Activated T-helper 1 cell treated with anti-CD3 and anti-CD28 coated beads, Interleukin-12 subunit alpha, Interleukin-12 subunit beta, Interleukin-2, Interleukin-4 antibody, amounts not matched to agents 30 ng/mL and 10 ng/mL and 1 ng/mL, durations not matched to agents 14 hours and 24 hours and 36 hours (primary cell): ENCODE results near the gene PRDX5. TPM values are rescaled to one million over a fixed set of nuclear protein-coding genes. Genes with fewer than 3 reads are reported as not detected.
A peak's percentile ranks its signal among the peaks of the same experiment; 100 is the strongest.
"Not testable (repeated sequence)": the region's sequence is repeated elsewhere in the genome, so short reads cannot be mapped to it uniquely, and the experiment has no call there.

Experiments used
- DNase-seq: peaks from one replicate; pipeline ENCODE4 v3.0.0; 2021; ENCODE audit warnings: low spot score
- H3K27ac Mint-ChIP-seq: one replicate; pipeline ENCODE4 v1.8.0; 2021; ENCODE audit warnings: mild to moderate bottlenecking, mixed read lengths
- H3K27me3 Mint-ChIP-seq: one replicate; pipeline ENCODE4 v1.8.0; 2022; ENCODE audit warnings: mild to moderate bottlenecking, moderate library complexity, mixed read lengths; ENCODE audit not compliant: insufficient read depth
- H3K36me3 Mint-ChIP-seq: one replicate; pipeline ENCODE4 v1.8.0; 2021; ENCODE audit warnings: low read depth, mixed read lengths
- H3K4me1 Mint-ChIP-seq: one replicate; pipeline ENCODE4 v1.8.0; 2021; ENCODE audit warnings: low read depth, mixed read lengths
- H3K4me3 Mint-ChIP-seq: one replicate; pipeline ENCODE4 v1.8.0; 2021; ENCODE audit warnings: mild to moderate bottlenecking, moderate library complexity, mixed read lengths
- H3K9me3 Mint-ChIP-seq: one replicate; pipeline ENCODE4 v1.8.0; 2021; ENCODE audit warnings: mixed read lengths
- intact Hi-C: fragments of 100-400 bp; cut with micrococcal nuclease; formaldehyde crosslinking; loops from one replicate; pipeline ENCODE4 v1.15.1; 2024
- total RNA-seq: library from RNA; stranded (reverse); gene quantifications from 2 replicates; pipeline ENCODE4 v1.2.3, GENCODE V29; 2022

PRDX5 gene
- total RNA-seq, 1 donor from 2014 or later = 100 TPM

DNA sequence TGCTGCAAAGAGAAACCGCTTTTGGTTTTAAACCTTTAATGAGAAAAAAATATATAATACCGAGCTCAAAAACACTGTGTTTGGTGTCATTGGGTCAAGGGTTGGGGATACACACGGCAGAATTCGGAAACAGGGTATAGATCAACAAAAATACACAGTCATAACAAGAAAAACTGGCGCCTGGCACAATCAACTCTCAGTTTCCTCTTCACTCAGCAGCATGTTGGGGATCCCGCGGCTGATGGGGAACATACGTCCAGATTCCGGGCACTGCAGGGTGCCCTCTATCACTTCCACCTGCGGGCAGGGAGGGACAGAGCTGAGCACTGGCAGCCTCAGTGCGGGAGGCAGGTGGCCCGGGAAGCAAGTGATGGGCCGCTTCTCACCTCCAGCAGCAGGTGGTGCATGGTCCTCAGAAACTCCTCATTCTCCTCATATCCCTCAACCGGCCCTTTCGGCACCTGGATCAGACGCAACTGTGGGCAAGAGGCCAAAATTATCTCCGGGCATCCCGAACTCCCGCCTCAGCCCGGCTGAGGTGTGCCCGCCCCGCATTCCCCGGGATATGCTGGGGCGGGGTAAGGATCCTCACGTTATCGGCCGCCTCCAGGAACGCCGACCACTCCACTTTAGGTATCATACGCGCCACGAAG, 1.1 kb upstream of the PRDX5 start:
- peaks cover 31% of the 10 kb centered on the region for H3K36me3 Mint-ChIP-seq
- peak overlapping the region; percentile 94 for H3K4me3 Mint-ChIP-seq
- H3K9me3 Mint-ChIP-seq = no peaks in the 10 kb centered on the region
- intact Hi-C loops = loop anchor here (1.0 to 5.0 kb wide), 7 partner anchors 11 to 462 kb away; partner anchors contain the start of genes ESRRA, FKBP2, OTUB1 and RPS6KA4
- no peak for DNase-seq
- peaks cover 34% of the 10 kb centered on the region for H3K4me1 Mint-ChIP-seq
- peak overlapping the region; percentile 100 for H3K27ac Mint-ChIP-seq
- H3K27me3 Mint-ChIP-seq = no peaks in the 10 kb centered on the region

DNA sequence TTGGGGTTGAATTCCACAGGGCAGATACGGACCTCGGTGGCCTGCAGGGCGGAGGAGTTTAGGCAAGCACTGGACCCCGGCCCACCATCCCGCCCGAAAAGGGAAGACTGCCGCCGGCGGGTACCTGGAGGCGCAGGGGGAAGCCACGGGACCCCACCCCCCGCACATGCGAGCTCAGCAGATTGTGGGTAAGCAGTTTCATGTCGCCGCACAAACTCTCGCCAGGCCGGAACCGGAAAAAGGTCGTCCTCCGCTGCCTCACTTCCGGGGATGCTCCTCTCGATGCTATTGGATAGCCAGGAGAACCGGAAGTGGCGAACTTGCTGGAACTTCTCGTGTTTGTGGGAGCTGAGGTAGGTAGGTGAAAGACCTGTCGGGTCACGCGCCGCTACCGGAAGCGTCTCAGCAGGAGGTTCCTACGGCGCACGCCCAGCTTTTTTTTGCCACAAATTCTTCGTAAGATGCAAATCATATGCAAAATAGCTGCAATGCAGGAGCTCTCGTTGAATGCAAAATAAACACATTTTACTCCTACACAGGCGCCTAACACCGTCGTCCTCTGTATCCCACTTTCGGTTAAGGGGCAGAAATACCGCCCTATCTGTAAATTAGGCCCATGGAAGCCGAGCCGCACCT, 478 bp upstream of the PRDX5 start, which contains the start of gene TRMT112:
TSS of gene TRMT112 (minus strand) at position 235 of the 636 bp plus-strand sequence. CDS start at position 202, 33 bp downstream.
- peaks cover 31% of the 10 kb centered on the region for H3K36me3 Mint-ChIP-seq

GRCh38 chr11:64318766-64319761, 1.1 kb downstream of the PRDX5 start:
- H3K27me3 Mint-ChIP-seq = no peaks in the 10 kb centered on the region
- peak overlapping the region; percentile 100 for H3K27ac Mint-ChIP-seq
- peak overlapping the region; percentile 94 for H3K4me3 Mint-ChIP-seq
- no peak for DNase-seq
- intact Hi-C loops = loop anchor here (1.0 to 5.0 kb wide), 4 partner anchors 12 to 332 kb away; partner anchors contain the start of genes CCDC88B, GPR137 and OTUB1
- no peaks in the 10 kb centered on the region for H3K9me3 Mint-ChIP-seq
- peaks cover 34% of the 10 kb centered on the region for H3K4me1 Mint-ChIP-seq
- H3K36me3 Mint-ChIP-seq = peaks cover 27% of the 10 kb centered on the region

More for the DNA sequence above, 478 bp upstream of the PRDX5 start, which contains the start of gene TRMT112:
- Mint-ChIP-seq H3K27me3 (no peaks in the 10 kb centered on the region), H3K9me3 (no peaks in the 10 kb centered on the region), H3K27ac (peak within 1 kb of the TSS; percentile 100), H3K4me3 (peak within 1 kb of the TSS; percentile 94), H3K4me1 (peaks cover 34% of the 10 kb centered on the region)
- intact Hi-C loops = loop anchor here (1.0 to 5.0 kb wide), 7 partner anchors 12 to 461 kb away; partner anchors contain the start of genes ESRRA, FKBP2, OTUB1 and RPS6KA4
- DNase-seq = peak; percentile 97

- no peak for DNase-seq
- Mint-ChIP-seq H3K4me1 (peaks cover 34% of the 10 kb centered on the region), H3K27me3 (no peaks in the 10 kb centered on the region), H3K9me3 (no peaks in the 10 kb centered on the region), H3K4me3 (peak overlapping the region; percentile 54), H3K36me3 (peaks cover 22% of the 10 kb centered on the region), H3K27ac (no peak overlapping the region)
- intact Hi-C loops = no loop called here
These were observed 2.6 kb downstream of the PRDX5 start for GRCh38 chr11:64320556-64320955.

DNA sequence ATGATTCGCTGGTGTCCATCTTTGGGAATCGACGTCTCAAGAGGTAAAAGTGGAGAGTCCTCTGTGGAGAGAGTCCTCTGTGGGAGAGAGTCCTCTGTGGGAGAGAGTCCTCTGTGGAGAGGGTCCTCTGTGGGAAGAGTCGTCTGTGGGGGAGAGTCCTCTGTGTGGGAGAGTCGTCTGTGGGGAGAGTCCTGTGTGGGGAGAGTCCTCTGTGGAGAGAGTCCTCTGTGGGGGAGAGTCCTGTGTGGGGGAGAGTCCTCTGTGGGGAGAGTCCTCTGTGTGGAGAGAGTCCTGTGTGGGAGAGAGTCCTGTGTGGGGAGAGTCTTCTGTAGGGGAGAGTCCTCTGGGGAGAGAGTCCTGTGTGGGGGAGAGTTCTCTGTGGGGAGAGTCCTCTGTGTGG, 3.1 kb downstream of the PRDX5 start:
- Mint-ChIP-seq H3K4me1 (peaks cover 34% of the 10 kb centered on the region), H3K27me3 (no peaks in the 10 kb centered on the region), H3K9me3 (no peaks in the 10 kb centered on the region), H3K36me3 (peaks cover 22% of the 10 kb centered on the region), H3K4me3 (peak overlapping the region; percentile 39), H3K27ac (peak overlapping the region; percentile 61)
- DNase-seq = no peak
- intact Hi-C loops = no loop called here

DNA sequence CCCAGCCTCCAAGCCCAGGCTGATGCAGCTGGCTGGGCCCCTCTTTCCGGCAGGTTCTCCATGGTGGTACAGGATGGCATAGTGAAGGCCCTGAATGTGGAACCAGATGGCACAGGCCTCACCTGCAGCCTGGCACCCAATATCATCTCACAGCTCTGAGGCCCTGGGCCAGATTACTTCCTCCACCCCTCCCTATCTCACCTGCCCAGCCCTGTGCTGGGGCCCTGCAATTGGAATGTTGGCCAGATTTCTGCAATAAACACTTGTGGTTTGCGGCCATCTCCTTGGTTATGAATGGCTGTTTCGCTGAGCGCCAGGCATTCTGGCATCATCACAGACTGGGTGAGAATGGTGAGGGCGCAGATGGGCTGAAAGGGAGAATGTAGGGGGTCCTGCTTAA, 3.6 kb downstream of the PRDX5 start:
- H3K27me3 Mint-ChIP-seq = no peaks in the 10 kb centered on the region
- H3K4me3 Mint-ChIP-seq = no peak overlapping the region
- intact Hi-C loops = no loop called here
- H3K36me3 Mint-ChIP-seq = peaks cover 20% of the 10 kb centered on the region
- H3K9me3 Mint-ChIP-seq = no peaks in the 10 kb centered on the region
- H3K27ac Mint-ChIP-seq = no peak overlapping the region
- peaks cover 30% of the 10 kb centered on the region for H3K4me1 Mint-ChIP-seq
- no peak for DNase-seq

- Mint-ChIP-seq H3K4me3 (no peak overlapping the region), H3K9me3 (no peaks in the 10 kb centered on the region), H3K36me3 (peaks cover 10% of the 10 kb centered on the region), H3K27ac (no peak overlapping the region), H3K27me3 (no peaks in the 10 kb centered on the region), H3K4me1 (peaks cover 22% of the 10 kb centered on the region)
- intact Hi-C loops = no loop called here
- no peak for DNase-seq
These were observed 5.0 kb downstream of the PRDX5 start for GRCh38 chr11:64322925-64323260.

DNA sequence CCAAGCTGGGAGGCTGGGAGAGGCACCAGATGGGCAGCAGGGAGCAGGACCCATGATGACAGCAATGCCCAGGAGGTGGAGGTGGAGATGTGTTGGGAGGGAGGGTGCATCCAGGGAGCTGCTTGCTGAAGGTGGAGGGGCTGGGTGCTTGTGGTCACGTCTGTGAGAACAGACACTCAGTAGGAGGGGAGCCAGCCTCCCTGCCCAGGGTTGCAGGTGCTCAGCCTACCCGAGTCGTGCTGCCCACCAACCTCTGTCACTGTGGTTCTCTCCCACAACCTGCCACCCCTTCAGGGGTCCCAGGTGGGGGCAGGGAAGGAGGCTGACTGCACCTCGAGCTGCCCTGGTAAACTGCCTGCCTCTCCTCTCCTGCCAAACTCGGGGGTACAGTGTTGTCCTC, 5.5 kb downstream of the PRDX5 start:
- Mint-ChIP-seq H3K27me3 (no peaks in the 10 kb centered on the region), H3K9me3 (no peaks in the 10 kb centered on the region), H3K36me3 (peaks cover 10% of the 10 kb centered on the region), H3K4me1 (peaks cover 22% of the 10 kb centered on the region), H3K4me3 (no peak overlapping the region), H3K27ac (no peak overlapping the region)
- intact Hi-C loops = no loop called here
- DNase-seq = no peak

DNA sequence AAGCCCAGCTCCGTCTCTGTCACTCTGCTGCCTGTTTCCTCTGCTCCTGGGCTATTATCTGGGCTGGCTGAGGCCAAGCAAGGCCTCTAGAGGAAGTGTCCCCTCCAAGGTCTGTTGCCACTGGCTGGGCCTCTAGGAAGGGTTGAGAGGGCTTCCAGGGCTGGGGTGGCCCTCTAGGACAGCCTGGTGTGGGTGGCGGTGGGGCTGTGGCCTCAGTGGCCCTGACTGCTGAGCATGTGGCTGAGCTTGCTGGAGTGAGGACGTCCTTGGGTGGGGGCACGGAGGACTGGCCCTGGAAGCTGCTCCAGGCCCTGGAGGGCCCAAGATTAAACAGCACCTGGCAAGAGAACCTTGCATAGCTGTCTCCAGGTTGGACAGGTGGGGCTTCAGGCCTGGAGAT, 6.1 kb downstream of the PRDX5 start:
- H3K4me3 Mint-ChIP-seq, intact Hi-C loops, H3K27ac Mint-ChIP-seq, H3K27me3 Mint-ChIP-seq, DNase-seq, H3K9me3 Mint-ChIP-seq: not testable (repeated sequence)
- H3K4me1 Mint-ChIP-seq = peaks cover 20% of the 10 kb centered on the region
- peaks cover 10% of the 10 kb centered on the region for H3K36me3 Mint-ChIP-seq

- H3K4me3 Mint-ChIP-seq = no peak overlapping the region
- no peak overlapping the region for H3K27ac Mint-ChIP-seq
- H3K4me1 Mint-ChIP-seq = peaks cover 11% of the 10 kb centered on the region
- no peaks in the 10 kb centered on the region for H3K27me3 Mint-ChIP-seq
- intact Hi-C loops = no loop called here
- peaks cover 10% of the 10 kb centered on the region for H3K36me3 Mint-ChIP-seq
- no peaks in the 10 kb centered on the region for H3K9me3 Mint-ChIP-seq
- no peak for DNase-seq
These were observed 7.0 kb downstream of the PRDX5 start for GRCh38 chr11:64324692-64325469.

- intact Hi-C loops = no loop called here
- Mint-ChIP-seq H3K4me3 (no peak overlapping the region), H3K9me3 (no peaks in the 10 kb centered on the region), H3K4me1 (peaks cover 7% of the 10 kb centered on the region), H3K36me3 (no peaks in the 10 kb centered on the region), H3K27ac (no peak overlapping the region), H3K27me3 (no peaks in the 10 kb centered on the region)
- DNase-seq = no peak
These were observed 9.5 kb downstream of the PRDX5 start for GRCh38 chr11:64327375-64327774.

DNA sequence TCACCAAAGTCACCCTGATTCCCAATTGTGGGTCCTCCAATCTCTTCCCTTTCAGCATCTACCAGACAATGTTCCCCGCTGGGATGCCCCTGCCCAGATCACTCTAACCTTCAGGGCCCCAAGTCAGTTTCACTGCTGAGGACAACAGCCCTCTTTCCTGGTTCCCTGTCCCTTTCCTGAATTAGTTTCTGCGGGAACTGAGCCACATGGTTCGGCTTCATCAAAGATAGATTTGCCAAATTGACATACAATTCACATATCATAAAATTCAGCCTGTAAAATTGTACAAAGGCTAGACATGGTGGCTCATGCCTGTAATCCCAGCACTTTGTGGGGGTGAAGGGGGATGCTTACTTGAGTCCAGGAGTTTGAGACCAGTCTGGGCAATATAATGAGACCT, 10.1 kb downstream of the PRDX5 start:
- H3K27ac Mint-ChIP-seq = no peak overlapping the region
- no peak for DNase-seq
- H3K36me3 Mint-ChIP-seq = no peaks in the 10 kb centered on the region
- H3K27me3 Mint-ChIP-seq = no peaks in the 10 kb centered on the region
- no peak overlapping the region for H3K4me3 Mint-ChIP-seq
- peaks cover 7% of the 10 kb centered on the region for H3K4me1 Mint-ChIP-seq
- intact Hi-C loops = no loop called here
- no peaks in the 10 kb centered on the region for H3K9me3 Mint-ChIP-seq
